Ishikawa (cell line): ENCODE measurements around the gene MOB2.

Experiments used
- CREB1 ChIP-seq: IDR thresholded peaks from 2 replicates; pipeline ENCODE4 v1.6.1; 2012; ENCODE audit warnings: low read depth
- EP300 ChIP-seq: IDR thresholded peaks from 2 replicates; pipeline ENCODE4 v1.6.1; 2012; ENCODE audit warnings: borderline replicate concordance
- MAX ChIP-seq: IDR thresholded peaks from 2 replicates; pipeline ENCODE4 v1.6.1; 2012
- NFIC ChIP-seq: IDR thresholded peaks from 2 replicates; pipeline ENCODE4 v1.6.1; 2012
- TAF1 ChIP-seq: IDR thresholded peaks from 2 replicates; pipeline ENCODE4 v1.6.1; 2012; ENCODE audit warnings: low read depth, mild to moderate bottlenecking
- TEAD4 ChIP-seq: IDR thresholded peaks from 2 replicates; pipeline ENCODE4 v1.6.1; 2012
- TF ChIP-seq, protein P1 (sequence below): IDR thresholded peaks from 2 replicates; pipeline ENCODE4 v1.6.1; 2012; ENCODE audit warnings: low read depth, mild to moderate bottlenecking

DNA sequence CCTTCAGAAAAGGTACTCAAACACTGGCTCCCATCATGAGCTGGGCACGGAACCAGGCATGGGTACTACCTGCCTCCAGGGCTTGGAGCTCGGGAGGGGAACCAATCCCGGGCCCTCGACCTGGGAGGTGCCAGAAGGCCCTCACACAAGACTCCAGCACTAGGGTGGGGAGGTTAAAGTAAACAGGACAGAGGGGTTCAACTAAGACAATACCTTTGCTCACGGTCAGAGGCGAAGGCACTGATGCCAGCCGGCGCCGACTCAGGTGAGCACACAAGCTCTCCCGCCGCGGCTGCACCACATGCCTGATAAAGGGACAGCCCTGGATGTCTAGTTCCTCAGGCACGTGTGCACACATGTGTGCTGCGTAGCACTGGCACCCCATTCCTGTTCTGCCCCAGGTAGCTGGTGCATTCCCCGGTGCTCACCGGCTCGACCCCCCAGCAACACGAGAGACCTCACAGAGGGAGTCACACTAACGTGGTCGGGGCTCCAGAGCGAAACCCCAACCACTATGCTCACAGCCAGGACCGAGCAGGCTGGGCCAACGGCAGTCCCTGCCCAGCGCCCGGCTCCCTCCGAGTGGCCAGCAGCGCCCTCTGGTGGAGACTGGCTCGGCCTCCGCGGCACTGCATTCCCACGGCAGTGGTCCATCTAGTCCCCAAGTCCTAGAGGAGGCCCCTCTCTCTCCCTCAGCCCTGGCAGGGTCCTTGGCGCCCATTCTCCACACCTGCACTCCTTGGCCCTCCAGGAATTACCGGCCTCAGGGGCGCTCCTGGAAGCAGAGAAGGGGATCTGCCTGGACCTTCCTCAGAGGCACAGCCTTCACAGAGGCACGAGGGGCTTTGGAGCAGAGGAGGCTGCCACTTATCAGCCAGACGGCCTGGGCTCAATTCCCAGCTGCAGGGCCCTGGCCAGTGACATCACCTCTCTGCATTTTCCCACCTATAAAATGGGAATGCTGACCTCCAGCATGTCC, 28.8 kb upstream of the MOB2 start:
- TF ChIP-seq CREB1 = no peak
- TF ChIP-seq TAF1 = no peak
- TF ChIP-seq EP300 = no peak
- TF ChIP-seq TEAD4 = no peak
- TF ChIP-seq NFIC = no peak
- TF ChIP-seq, protein P1, sequence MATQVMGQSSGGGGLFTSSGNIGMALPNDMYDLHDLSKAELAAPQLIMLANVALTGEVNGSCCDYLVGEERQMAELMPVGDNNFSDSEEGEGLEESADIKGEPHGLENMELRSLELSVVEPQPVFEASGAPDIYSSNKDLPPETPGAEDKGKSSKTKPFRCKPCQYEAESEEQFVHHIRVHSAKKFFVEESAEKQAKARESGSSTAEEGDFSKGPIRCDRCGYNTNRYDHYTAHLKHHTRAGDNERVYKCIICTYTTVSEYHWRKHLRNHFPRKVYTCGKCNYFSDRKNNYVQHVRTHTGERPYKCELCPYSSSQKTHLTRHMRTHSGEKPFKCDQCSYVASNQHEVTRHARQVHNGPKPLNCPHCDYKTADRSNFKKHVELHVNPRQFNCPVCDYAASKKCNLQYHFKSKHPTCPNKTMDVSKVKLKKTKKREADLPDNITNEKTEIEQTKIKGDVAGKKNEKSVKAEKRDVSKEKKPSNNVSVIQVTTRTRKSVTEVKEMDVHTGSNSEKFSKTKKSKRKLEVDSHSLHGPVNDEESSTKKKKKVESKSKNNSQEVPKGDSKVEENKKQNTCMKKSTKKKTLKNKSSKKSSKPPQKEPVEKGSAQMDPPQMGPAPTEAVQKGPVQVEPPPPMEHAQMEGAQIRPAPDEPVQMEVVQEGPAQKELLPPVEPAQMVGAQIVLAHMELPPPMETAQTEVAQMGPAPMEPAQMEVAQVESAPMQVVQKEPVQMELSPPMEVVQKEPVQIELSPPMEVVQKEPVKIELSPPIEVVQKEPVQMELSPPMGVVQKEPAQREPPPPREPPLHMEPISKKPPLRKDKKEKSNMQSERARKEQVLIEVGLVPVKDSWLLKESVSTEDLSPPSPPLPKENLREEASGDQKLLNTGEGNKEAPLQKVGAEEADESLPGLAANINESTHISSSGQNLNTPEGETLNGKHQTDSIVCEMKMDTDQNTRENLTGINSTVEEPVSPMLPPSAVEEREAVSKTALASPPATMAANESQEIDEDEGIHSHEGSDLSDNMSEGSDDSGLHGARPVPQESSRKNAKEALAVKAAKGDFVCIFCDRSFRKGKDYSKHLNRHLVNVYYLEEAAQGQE = no peak
- no peak for TF ChIP-seq MAX
